Brain pericyte (primary cell): Measurements from ENCODE around the gene TRABD2B.
"Not testable (repeated sequence)": the region's sequence is repeated elsewhere in the genome, so short reads cannot be mapped to it uniquely, and the experiment has no call there.

Source experiments
- DNase-seq: peaks from one replicate; pipeline ENCODE4 v3.0.0-alpha.2; 2012; ENCODE audit warnings: low read depth, low spot score

The TRABD2B gene

GRCh38 chr1:47967864-47968555 is 29.2 kb downstream of the TRABD2B start:
- DNase-seq: no peak

DNA sequence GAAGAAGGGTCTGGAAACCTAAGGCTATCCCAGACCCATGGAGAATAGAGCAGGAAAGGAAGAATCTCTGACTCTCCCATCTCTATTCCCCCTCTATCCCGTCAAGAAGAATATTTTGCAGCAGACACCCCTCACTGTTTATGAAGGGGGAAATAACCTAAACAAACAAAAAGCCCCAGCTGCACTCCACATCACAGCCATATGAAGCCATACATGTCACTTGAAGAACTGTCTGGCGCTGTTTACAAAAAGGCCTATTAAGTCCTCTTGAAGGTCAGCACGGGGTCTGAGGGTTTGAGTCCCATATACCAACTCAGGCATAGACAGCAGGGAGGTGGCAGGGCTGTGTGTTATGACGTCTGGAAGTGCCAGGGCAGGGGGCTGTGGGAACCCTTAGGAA is 31.4 kb downstream of the TRABD2B start:
- no peak for DNase-seq

GRCh38 chr1:47964636-47965035 is 32.5 kb downstream of the TRABD2B start:
- no peak for DNase-seq

DNA sequence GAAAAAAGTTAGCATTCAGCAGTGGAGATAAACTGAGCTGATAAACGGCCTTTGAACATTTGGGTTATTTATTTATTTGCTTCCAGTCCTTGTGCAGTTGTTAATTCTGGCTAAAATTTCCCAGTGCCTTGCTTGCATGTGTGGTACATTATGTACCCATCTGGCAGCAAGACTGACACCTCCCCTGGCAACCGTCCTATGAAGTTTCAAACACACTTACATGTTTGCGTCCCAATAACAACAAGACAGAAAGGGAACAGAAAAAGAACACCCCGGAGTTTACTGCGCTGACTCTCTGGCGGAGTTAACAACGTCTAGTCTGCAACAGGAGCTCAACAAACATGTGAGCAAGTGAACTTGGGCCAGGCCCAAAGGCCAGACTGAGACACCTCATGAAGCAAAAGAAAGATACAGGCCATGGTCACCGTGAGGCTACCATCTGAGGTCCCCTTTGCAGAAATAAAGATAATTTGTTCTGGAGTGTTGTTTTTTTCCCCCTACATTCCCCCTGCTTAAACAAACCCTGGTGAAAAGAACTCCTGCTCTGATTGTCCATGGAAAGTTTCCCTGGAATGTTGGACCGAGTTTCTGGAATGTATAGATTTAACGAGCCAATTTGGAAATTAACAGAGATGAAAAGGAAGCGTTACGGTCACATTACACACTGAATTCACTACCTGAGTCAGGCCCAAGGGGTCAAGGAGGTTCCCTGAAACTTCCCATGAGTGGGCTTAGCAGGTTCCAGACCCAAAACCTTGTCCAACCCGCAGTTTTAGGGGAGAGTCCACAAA is 33.4 kb downstream of the TRABD2B start:
- DNase-seq: no peak

GRCh38 chr1:47962750-47963492 is 34.3 kb downstream of the TRABD2B start:
- DNase-seq: no peak

GRCh38 chr1:47961835-47962234 is 35.4 kb downstream of the TRABD2B start:
- DNase-seq: not testable (repeated sequence)

DNA sequence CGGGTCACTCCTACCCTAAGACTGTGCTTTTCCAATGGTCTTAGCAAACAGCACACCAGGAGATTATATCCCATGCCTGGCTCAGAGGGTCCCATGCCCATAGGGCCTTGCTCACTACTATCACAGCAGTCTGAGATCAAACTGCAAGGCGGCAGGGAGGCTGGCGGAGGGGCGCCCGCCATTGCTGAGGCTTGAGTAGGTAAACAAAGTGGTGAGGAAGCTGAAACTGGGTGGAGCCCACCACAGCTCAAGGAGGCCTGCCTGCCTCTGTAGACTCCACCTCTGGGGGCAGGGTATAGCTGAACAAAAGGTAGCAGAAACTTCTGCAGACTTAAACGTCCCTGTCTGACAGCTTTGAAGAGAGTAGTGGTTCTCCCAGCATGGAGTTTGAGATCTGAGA is 40.7 kb downstream of the TRABD2B start:
- DNase-seq: not testable (repeated sequence)

GRCh38 chr1:47953661-47954060 is 43.5 kb downstream of the TRABD2B start:
- DNase-seq: no peak

DNA sequence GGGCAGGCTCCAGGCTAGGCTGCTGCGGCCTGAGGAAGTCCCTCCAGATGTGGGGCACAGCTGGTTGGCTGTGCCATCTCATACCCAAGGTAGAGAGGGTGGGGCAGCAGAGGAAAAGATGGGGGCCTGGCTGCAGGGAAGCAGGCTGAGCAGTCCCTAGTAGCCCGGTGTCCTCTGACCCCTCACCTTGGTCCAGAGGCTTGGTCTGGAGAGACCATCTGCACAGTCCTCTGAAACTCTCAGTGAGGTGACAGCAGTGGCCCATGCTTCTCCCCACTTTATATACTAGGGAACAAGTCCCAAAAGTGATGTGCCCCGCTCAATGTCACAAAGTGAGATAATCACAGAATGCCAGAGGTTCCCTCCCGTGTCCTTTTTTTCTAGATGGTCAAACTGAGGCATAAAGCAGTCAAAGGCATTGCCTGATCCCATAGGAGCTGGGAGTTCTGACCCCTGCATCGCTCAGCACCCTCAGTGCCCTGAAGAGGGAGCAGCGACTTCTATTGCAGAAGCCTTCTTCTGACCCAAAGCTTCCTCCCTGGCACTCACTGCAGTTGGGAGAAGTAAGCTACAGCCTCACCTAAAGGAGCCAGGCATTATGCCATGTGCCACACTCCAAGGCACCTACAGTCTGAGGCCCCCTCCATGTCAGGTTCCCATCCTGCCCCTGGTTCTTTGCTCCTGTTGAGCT is 45.5 kb downstream of the TRABD2B start:
- no peak for DNase-seq

DNA sequence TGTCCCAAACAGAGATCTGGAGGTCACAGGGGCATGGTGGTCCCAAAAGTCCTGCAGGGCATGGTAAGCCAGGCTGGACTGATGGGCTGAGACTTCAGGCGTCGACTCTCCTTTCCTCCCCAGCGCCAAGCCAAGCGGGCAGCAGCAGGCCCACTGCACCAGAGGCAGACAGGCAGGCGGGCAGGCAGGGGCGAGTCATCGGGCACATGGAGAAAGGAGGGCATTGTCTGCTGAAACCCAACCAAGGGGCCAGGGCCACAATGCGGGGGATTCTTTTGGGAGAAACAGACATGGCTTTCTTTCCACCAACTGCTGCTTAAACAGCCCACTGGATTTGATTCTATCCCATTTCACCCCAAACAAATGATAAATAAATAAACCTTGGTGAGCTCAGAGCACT is 46.2 kb downstream of the TRABD2B start:
- no peak for DNase-seq

DNA sequence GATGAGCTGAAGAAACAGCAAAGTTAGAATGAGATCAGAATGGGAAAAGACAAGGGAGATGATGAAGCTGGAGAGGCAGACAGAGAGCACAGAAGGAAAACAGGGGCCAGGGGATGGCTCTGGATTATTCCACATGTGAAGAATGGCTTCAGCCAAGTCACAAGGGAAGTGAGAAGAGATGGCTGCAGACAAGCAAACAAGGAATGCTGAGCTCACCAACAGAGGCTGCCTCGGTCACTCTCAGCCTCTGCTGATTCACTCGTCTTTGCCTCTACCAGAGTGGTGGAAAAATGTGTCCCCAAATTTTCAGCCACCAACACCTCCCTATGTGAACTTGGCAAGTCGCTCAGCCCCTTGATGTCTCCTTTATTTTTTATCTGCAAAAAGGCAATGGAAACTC is 46.7 kb downstream of the TRABD2B start:
- DNase-seq: no peak

DNA sequence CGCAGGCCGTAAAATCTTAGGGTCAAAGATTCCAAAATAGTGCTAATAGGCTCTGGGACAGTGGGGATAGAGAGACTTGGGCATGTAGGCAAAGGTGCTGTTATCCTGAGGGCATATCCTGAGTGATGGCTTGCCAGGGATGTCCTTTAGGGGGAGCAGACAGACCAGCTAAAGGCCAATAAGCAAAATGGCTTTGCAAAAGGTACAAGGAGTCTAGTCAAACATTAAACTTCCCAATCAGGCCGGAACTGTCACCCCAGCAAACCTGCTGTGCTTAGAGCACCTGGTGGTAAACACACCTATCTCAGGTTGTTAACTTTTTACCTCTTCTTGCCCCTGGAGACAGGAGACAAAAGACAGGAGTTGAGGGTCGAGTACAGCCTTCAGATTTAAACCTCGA is 49.1 kb downstream of the TRABD2B start:
- DNase-seq: no peak

- DNase-seq: no peak
Measured at GRCh38 chr1:47947531-47947930, 49.7 kb downstream of the TRABD2B start.

- no peak for DNase-seq
Measured at GRCh38 chr1:47944561-47944960, 52.6 kb downstream of the TRABD2B start.

- no peak for DNase-seq
Measured at GRCh38 chr1:47942240-47942629, 55.0 kb downstream of the TRABD2B start.

GRCh38 chr1:47941609-47942239 is 55.5 kb downstream of the TRABD2B start:
- DNase-seq: no peak

GRCh38 chr1:47940779-47941178 is 56.4 kb downstream of the TRABD2B start:
- DNase-seq: no peak

DNA sequence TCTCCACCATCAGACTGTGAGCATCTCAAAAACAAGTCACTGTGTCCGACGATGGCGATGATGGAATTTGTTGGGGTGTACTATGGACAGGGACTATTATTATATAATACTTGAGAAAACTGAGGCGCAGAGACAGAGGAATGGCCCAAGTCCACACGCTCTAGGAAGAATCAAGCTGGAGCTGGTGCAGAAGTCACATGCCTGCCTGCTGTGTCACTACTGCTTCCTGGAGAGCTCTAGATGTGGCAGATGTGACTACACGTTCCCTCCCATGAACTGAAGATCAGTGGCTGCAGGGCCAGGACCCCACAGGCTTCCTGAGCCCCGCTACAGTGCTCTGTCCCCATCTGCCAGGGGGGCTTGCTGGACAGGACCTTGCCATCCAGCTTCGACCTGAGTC is 56.9 kb downstream of the TRABD2B start:
- no peak for DNase-seq

DNA sequence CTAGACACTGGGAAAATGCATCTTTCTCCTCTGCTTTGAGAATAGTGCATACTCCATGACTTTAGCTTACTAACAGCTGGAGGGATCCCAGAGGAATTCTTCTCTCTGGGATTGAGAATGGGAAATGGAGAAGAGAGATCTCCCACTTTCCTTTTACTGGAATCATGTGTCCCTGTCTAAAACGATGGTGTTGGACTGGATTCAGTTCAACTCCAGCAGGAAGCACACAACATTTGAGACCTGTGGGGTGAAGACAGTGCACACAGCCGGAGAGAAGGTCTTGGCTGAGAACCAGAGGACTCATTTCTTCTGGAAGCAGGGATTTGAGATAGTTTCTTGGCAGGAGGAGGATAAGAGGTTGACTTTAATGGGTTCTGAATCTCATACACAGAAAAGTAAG is 58.7 kb downstream of the TRABD2B start:
- DNase-seq: no peak

DNA sequence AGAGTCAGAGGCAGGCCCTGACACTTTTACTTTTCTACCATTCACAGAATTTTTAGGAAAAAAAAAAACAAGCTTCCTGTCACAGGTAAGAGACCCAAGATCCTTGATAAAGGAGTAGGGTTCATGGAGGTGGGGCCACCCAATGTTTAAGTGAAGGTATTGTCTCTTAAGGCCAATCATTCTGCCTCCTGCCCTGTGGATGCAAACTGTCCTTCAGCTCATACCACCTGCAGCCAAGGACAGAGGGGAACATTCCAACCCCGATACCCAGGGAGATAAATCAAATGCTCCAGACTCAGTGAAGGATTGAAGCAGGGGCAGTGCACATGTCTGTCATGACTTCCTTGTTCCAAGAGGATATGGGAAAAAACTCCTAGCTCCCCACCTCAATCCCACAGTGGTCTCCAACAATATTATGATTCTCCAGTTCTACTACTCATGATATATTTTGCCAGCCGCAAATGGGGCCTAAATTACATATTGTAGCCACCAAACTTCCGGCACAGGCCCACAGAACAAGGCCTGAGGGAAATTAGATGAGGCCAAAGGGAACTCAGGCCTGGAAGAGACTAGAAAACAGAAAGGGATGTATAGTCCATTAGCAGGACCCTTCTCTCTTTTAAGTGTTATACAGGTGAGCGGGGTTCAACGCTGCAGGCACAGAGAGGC is 59.5 kb downstream of the TRABD2B start:
- no peak for DNase-seq
